Nephron progenitor cell (in vitro differentiated cells): ENCODE data around the gene AMH.

Experiments
- DNase-seq: peaks from one replicate; pipeline ENCODE4 v3.0.0; 2021
- H3K27ac Mint-ChIP-seq: 2 replicates; pipeline ENCODE4 v1.8.0; 2021; ENCODE audit warnings: mild to moderate bottlenecking, moderate library complexity, mixed read lengths
- H3K27me3 Mint-ChIP-seq: 2 replicates; pipeline ENCODE4 v1.8.0; 2021; ENCODE audit warnings: mild to moderate bottlenecking, low read depth, mixed read lengths; ENCODE audit not compliant: poor library complexity
- H3K36me3 Mint-ChIP-seq: 2 replicates; pipeline ENCODE4 v1.8.0; 2021; ENCODE audit warnings: low read depth, mixed read lengths
- H3K4me1 Mint-ChIP-seq: 2 replicates; pipeline ENCODE4 v1.8.0; 2021; ENCODE audit warnings: mixed read lengths
- H3K4me3 Mint-ChIP-seq: 2 replicates; pipeline ENCODE4 v1.8.0; 2021; ENCODE audit warnings: mild to moderate bottlenecking, moderate library complexity, mixed read lengths
- H3K9me3 Mint-ChIP-seq: 2 replicates; pipeline ENCODE4 v1.8.0; 2021; ENCODE audit warnings: mild to moderate bottlenecking, moderate library complexity, mixed read lengths
- CTCF ChIP-seq: fragments of 200-600 bp; sonication (generic); IDR thresholded peaks from 2 replicates; pipeline ENCODE4 v1.5.0; 2021; ENCODE audit warnings: antibody characterized with exemption

AMH gene

DNA sequence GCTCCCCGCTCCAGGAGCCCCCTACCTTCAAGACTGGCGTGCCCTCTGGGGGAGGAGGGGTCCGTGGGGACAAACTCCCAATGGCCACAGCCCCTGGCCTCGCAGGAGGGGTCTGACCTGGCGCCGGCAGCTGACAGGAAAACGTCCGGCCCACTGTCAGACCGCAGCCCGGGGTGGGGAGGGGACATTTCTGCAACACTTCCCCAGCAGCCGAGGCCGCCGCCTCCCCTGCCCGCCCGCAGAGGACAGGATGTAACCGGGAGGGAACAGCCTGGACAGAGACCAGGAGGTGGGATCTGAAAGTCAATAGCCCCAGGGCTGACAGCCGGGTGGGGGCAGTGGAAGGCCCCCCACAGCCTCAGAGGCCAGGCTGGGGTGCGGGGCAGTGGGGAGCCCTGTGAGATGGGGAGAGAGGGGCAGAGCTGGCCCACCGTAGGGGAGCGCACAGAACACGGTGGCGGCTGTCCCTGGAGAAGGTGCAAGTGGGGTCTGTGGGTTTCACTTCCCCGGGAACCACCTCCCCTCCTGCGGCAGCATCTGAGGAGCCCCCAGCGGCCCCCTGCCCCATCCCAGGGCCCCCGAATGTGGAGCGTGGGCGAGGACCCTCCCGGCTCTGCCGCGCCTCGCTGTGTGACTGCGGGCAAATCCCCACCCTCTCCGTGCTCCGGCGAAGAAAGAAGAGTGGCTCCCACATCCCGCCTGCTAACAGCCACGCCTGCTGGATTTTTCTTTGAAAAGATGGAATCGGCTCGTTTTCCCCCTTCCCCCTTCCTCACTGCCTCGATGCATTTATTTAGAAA lies 33.1 kb downstream of the AMH start, which contains the start of gene PEAK3:
Gene PEAK3 (minus strand): TSS at position 114 of the 800 bp plus-strand sequence. CDS start 1,244 bp downstream, outside the sequence.
- peaks cover 2% of the 10 kb centered on the region for H3K36me3 Mint-ChIP-seq
- H3K27me3 Mint-ChIP-seq, result peaks cover 73% of the 10 kb centered on the region
- peak; percentile 75 for DNase-seq
- TF ChIP-seq CTCF, result no peak
- peaks cover 7% of the 10 kb centered on the region for H3K4me1 Mint-ChIP-seq
- H3K9me3 Mint-ChIP-seq, result no peaks in the 10 kb centered on the region
- peak within 1 kb of the TSS; percentile 55 for H3K4me3 Mint-ChIP-seq
- H3K27ac Mint-ChIP-seq, result no peak within 1 kb of the TSS

DNA sequence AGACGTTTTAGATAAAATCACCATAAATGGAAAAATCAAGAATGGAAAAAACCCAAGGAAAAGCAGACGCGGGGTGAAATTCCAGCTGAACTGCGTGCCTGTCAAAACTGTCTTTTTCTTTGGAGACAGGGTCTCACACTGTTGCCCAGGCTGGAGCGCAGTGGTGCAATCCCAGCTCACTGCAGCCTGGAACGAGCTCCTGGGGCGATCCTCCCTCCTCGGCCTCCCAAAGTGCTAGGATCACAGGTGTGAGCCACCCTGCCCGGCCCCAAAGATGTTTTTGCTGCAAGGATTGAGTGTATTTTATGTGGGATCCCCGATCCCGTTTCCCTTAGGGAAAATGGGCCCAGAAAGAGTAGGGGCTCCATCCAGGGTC lies 33.7 kb downstream of the AMH start:
- Mint-ChIP-seq H3K27ac (no peak overlapping the region), H3K4me1 (peaks cover 4% of the 10 kb centered on the region)

DNA sequence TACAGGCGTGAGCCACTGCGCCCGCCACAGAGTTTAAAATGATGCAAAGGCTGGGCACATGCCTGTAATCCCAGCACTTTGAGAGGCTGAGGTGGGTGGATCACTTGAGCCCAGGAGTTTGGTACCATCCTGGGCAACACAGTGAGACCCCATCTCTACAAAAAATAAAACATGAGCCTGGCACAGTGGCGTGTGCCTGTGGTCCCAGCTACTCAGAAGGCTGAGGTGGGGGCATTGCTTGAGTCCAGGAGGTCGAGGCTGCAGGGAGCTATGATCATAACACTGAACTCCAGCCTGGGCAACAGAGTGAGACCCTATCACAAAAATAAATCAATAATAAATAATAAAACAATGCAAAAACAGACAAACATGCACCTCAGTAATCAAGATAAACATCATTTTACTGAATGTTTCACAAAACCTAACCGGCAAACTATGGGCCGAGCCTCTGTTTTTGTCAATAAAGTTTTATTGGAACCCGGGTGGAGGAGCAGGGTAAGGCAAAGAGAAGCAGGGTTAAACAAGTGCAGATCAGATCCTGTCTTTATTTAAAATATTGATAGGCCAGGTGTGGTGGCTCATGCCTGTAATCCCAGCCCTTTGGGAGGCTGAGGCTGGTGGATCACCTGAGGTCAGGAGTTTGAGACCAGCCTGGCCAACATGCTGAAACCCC lies 34.8 kb downstream of the AMH start:
- no peak for DNase-seq
- Mint-ChIP-seq H3K4me3 (no peak overlapping the region), H3K27me3 (peaks cover 90% of the 10 kb centered on the region), H3K4me1 (peaks cover 9% of the 10 kb centered on the region), H3K36me3 (peaks cover 3% of the 10 kb centered on the region), H3K27ac (no peak overlapping the region), H3K9me3 (no peaks in the 10 kb centered on the region)
- no peak for TF ChIP-seq CTCF

More for the DNA sequence above, 33.7 kb downstream of the AMH start:
- Mint-ChIP-seq H3K9me3 (no peaks in the 10 kb centered on the region), H3K27me3 (peaks cover 79% of the 10 kb centered on the region), H3K4me3 (peak overlapping the region; percentile 55), H3K36me3 (no peaks in the 10 kb centered on the region)
- no peak for TF ChIP-seq CTCF
- no peak for DNase-seq

GRCh38 chr19:2286402-2287140 lies 37.4 kb downstream of the AMH start:
- peaks cover 99% of the 10 kb centered on the region for H3K27me3 Mint-ChIP-seq
- H3K4me3 Mint-ChIP-seq, result no peak overlapping the region
- no peak for DNase-seq

More at GRCh38 chr19:2286402-2287140, 37.4 kb downstream of the AMH start:
- TF ChIP-seq CTCF, result no peak
- H3K27ac Mint-ChIP-seq, result no peak overlapping the region
- no peaks in the 10 kb centered on the region for H3K9me3 Mint-ChIP-seq
- H3K36me3 Mint-ChIP-seq, result peaks cover 4% of the 10 kb centered on the region
- H3K4me1 Mint-ChIP-seq, result peaks cover 20% of the 10 kb centered on the region
